ENCODE measurements around the gene DCST2. TPM values are rescaled to one million over a fixed set of nuclear protein-coding genes. Genes with fewer than 3 reads are reported as not detected.

The DCST2 gene
- polyA plus RNA-seq, 3 donors, result 2.6 TPM; not detected in 2

- Histone ChIP-seq H3K27ac (ENCODE audit: low read depth in 1 of 2, low read length in 2 of 2) (no peak overlapping the region), H3K79me2 (ENCODE audit: insufficient read depth, low read length) (no peaks in the 10 kb centered on the region), H3K9me3 (replicated peaks in 1 of 2; ENCODE audit: control insufficient read depth in 1 of 2, insufficient read depth in 1 of 2, low read length in 2 of 2) (no peaks in the 10 kb centered on the region), H3K36me3 (replicated peaks in 1 of 2; ENCODE audit: control insufficient read depth in 1 of 2, insufficient read depth in 2 of 2, low read length in 2 of 2) (no peaks in the 10 kb centered on the region), H2AFZ (ENCODE audit: insufficient read depth, low read depth, low read length, poor library complexity, severe bottlenecking) (no peak overlapping the region), H3K4me2 (replicated peaks; ENCODE audit: extremely low read depth, low read length, poor library complexity, severe bottlenecking) (peak overlapping the region; percentile 8), H3K27me3 (ENCODE audit: control insufficient read depth in 2 of 2, insufficient read depth in 2 of 2, low read length in 2 of 2) (no peaks in the 10 kb centered on the region), H3K4me3 (replicated peaks in 1 of 3; ENCODE audit: low read depth in 2 of 3, low read length in 3 of 3) (no peak overlapping the region), H4K20me1 (ENCODE audit: insufficient read depth, low read length) (no peaks in the 10 kb centered on the region), H3K4me1 (ENCODE audit: control insufficient read depth in 1 of 2, insufficient read depth in 2 of 2, low read length in 2 of 2) (peaks cover 26 to 28% of the 10 kb centered on the region in 2 donors), H3K9ac (ENCODE audit: insufficient read depth, low read length, poor library complexity, severe bottlenecking) (no peak overlapping the region)
- Mint-ChIP-seq H3K4me3 (no peak overlapping the region), H3K36me3 (no peaks in the 10 kb centered on the region), H3K4me1 (peaks cover 31% of the 10 kb centered on the region), H3K27me3 (ENCODE audit: low read depth in 3 of 3) (peaks cover 10 to 19% (median 12%) of the 10 kb centered on the region in 3 donors), H3K9me3 (peaks cover 0 to 3% (median 0%) of the 10 kb centered on the region in 7 donors), H3K27ac (peak overlapping the region in 3 of 7 donors; percentile 13 to 35 (median 25))
- intact Hi-C loops (cut with micrococcal nuclease), result no loop called here
- 0% methylated on average over 1 of the region's 2 CpGs for WGBS (ENCODE audit: insufficient coverage)
- no peak for TF ChIP-seq CTCF (IDR thresholded peaks at IDR 0.05)
- DNase-seq, result peak in 2 of 3 donors; percentile 51 to 60
Observed at GRCh38 chr1:155035936-155036335, 2.4 kb upstream of the DCST2 start.

GRCh38 chr1:155034318-155035208, 982 bp upstream of the DCST2 start:
- H3K27me3 Mint-ChIP-seq (ENCODE audit: low read depth in 3 of 3), result peaks cover 10 to 18% (median 12%) of the 10 kb centered on the region in 3 donors
- Histone ChIP-seq H3K4me2 (replicated peaks; ENCODE audit: extremely low read depth, low read length, poor library complexity, severe bottlenecking) (no peak overlapping the region), H3K4me1 (ENCODE audit: control insufficient read depth in 1 of 2, insufficient read depth in 2 of 2, low read length in 2 of 2) (peaks cover 26 to 28% of the 10 kb centered on the region in 2 donors), H3K4me3 (replicated peaks in 1 of 3; ENCODE audit: low read depth in 2 of 3, low read length in 3 of 3) (no peak overlapping the region), H3K9ac (ENCODE audit: insufficient read depth, low read length, poor library complexity, severe bottlenecking) (no peak overlapping the region), H2AFZ (ENCODE audit: insufficient read depth, low read depth, low read length, poor library complexity, severe bottlenecking) (no peak overlapping the region), H3K9me3 (replicated peaks in 1 of 2; ENCODE audit: control insufficient read depth in 1 of 2, insufficient read depth in 1 of 2, low read length in 2 of 2) (no peaks in the 10 kb centered on the region), H3K27me3 (ENCODE audit: control insufficient read depth in 2 of 2, insufficient read depth in 2 of 2, low read length in 2 of 2) (no peaks in the 10 kb centered on the region), H3K36me3 (replicated peaks in 1 of 2; ENCODE audit: control insufficient read depth in 1 of 2, insufficient read depth in 2 of 2, low read length in 2 of 2) (no peaks in the 10 kb centered on the region), H4K20me1 (ENCODE audit: insufficient read depth, low read length) (no peaks in the 10 kb centered on the region), H3K27ac (ENCODE audit: low read depth in 1 of 2, low read length in 2 of 2) (no peak overlapping the region), H3K79me2 (ENCODE audit: insufficient read depth, low read length) (no peaks in the 10 kb centered on the region)
- intact Hi-C loops (cut with micrococcal nuclease), result no loop called here
- no peak overlapping the region for H3K27ac Mint-ChIP-seq
- H3K4me3 Mint-ChIP-seq, result no peak overlapping the region
- peaks cover 0 to 1% (median 0%) of the 10 kb centered on the region in 7 donors for H3K9me3 Mint-ChIP-seq
- H3K36me3 Mint-ChIP-seq, result no peaks in the 10 kb centered on the region
- WGBS (ENCODE audit: insufficient coverage), result 79% methylated on average over 14 of the region's 20 CpGs
- no peak for TF ChIP-seq CTCF (IDR thresholded peaks at IDR 0.05)
- DNase-seq, result no peak
- H3K4me1 Mint-ChIP-seq, result peaks cover 33% of the 10 kb centered on the region
